GM23248 (cell line): ENCODE measurements around the gene OR10C1.

Experiments used
- EZH2 ChIP-seq: fragments of 200-600 bp; sonication (generic); IDR thresholded peaks from 2 replicates; pipeline ENCODE4 v1.6.1; 2018; ENCODE audit warnings: antibody characterized with exemption, mild to moderate bottlenecking; ENCODE audit not compliant: insufficient read depth, poor library complexity, severe bottlenecking
- EZH2phosphoT487 ChIP-seq: fragments of 200-600 bp; sonication (generic); IDR thresholded peaks from 2 replicates; pipeline ENCODE4 v1.6.1; 2018; ENCODE audit warnings: antibody characterized with exemption, moderate library complexity, mild to moderate bottlenecking, low read depth; ENCODE audit not compliant: insufficient read depth

GRCh38 chr6:29424575-29424974 lies 14.5 kb upstream of the OR10C1 start:
- TF ChIP-seq EZH2 (no peak), EZH2phosphoT487 (no peak)
